Activated CD4-positive, alpha-beta T cell treated with anti-CD3 and anti-CD28 coated beads, Interleukin-2, amount 10 ng/mL, durations not matched to agents 24 days and 14 days (primary cell): Measurements from ENCODE around the gene ZNF556. TPM values are rescaled to one million over a fixed set of nuclear protein-coding genes. Genes with fewer than 3 reads are reported as not detected.
"Not testable (repeated sequence)": the region's sequence is repeated elsewhere in the genome, so short reads cannot be mapped to it uniquely, and the experiment has no call there.

Source experiments
- DNase-seq: peaks from one replicate; pipeline ENCODE4 v3.0.0; 2022
- H3K27ac Mint-ChIP-seq: one replicate; pipeline ENCODE4 v1.8.0; 2022; ENCODE audit warnings: mild to moderate bottlenecking, mixed read lengths
- H3K27me3 Mint-ChIP-seq: one replicate; pipeline ENCODE4 v1.8.0; 2022; ENCODE audit warnings: mixed read lengths
- H3K36me3 Mint-ChIP-seq: one replicate; pipeline ENCODE4 v1.8.0; 2022; ENCODE audit warnings: low read depth, mild to moderate bottlenecking, mixed read lengths
- H3K4me1 Mint-ChIP-seq: one replicate; pipeline ENCODE4 v1.8.0; 2021; ENCODE audit warnings: mixed read lengths
- H3K4me3 Mint-ChIP-seq: one replicate; pipeline ENCODE4 v1.8.0; 2022; ENCODE audit warnings: mild to moderate bottlenecking, moderate library complexity, mixed read lengths
- H3K9me3 Mint-ChIP-seq: one replicate; pipeline ENCODE4 v1.8.0; 2021; ENCODE audit warnings: mixed read lengths
- intact Hi-C: fragments of 100-400 bp; cut with micrococcal nuclease; formaldehyde crosslinking; loops from one replicate; pipeline ENCODE4 v1.15.1; 2023
- total RNA-seq: library from RNA; stranded (reverse); gene quantifications from 2 replicates; pipeline ENCODE4 v1.2.3, GENCODE V29; 2022

The ZNF556 gene
- total RNA-seq, 1 donor from 2014 or later: not detected

DNA sequence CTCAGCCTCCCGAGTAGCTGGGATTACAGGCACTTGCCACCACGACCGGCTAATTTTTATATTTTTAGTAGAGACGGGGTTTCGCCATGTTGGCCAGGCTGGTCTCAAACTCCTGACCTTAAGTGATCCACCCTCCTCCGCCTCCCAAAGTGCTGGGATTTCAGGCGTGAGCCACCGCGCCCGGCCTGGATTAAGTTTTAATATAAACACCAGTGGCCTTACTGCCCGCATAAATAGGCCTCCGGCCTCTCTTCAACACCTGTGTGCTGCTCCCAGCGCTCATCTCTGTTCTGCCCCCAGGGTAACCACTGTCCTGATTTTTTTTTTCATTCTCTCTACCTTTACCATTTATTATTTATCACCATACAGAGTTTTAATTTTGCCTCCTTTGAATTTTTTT, 36.2 kb downstream of the ZNF556 start:
- H3K27me3 Mint-ChIP-seq, intact Hi-C loops, DNase-seq, H3K27ac Mint-ChIP-seq, H3K4me3 Mint-ChIP-seq, H3K9me3 Mint-ChIP-seq, H3K36me3 Mint-ChIP-seq, H3K4me1 Mint-ChIP-seq: not testable (repeated sequence)

DNA sequence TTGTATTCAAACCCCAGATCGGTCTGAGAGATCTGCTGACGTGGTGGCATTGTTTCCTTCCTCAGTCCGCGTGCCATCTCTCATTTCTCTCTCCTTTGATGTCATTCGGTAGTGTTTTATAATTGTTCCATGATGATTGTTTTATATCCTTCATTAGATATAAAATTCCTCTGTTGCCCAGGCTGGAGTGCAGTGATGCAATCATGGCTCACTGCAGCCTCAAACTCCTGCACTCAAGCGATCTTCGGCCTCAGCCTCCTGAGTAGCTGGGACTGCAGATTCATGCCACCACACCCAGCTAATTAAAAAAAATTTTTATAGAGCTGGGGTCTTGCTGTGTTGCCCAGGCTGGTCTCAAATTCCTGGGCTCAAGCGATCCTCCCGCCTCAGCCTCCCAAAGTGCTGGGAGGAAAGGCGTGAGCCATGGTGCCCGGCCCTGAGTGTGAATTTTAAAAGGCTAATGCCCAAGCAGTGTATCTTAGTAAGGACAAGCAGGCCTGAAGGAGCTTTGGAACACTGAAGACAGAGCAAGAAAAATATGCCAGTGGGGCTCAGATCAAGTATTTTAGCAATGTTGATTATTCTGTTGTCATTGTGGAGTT, 38.9 kb downstream of the ZNF556 start:
- Mint-ChIP-seq H3K27ac (no peak overlapping the region), H3K27me3 (no peaks in the 10 kb centered on the region), H3K9me3 (peaks cover 12% of the 10 kb centered on the region), H3K36me3 (peaks cover 17% of the 10 kb centered on the region), H3K4me1 (peaks cover 9% of the 10 kb centered on the region), H3K4me3 (no peak overlapping the region)
- no peak for DNase-seq
- intact Hi-C loops: no loop called here

GRCh38 chr19:2906631-2907195, 39.6 kb downstream of the ZNF556 start:
- peaks cover 19% of the 10 kb centered on the region for H3K36me3 Mint-ChIP-seq
- no peak overlapping the region for H3K27ac Mint-ChIP-seq
- peaks cover 14% of the 10 kb centered on the region for H3K9me3 Mint-ChIP-seq
- H3K4me3 Mint-ChIP-seq: no peak overlapping the region
- intact Hi-C loops: no loop called here
- peaks cover 8% of the 10 kb centered on the region for H3K4me1 Mint-ChIP-seq
- no peaks in the 10 kb centered on the region for H3K27me3 Mint-ChIP-seq
- no peak for DNase-seq

- H3K9me3 Mint-ChIP-seq: peaks cover 37% of the 10 kb centered on the region
- peaks cover 7% of the 10 kb centered on the region for H3K4me1 Mint-ChIP-seq
- no peak overlapping the region for H3K4me3 Mint-ChIP-seq
- no peaks in the 10 kb centered on the region for H3K27me3 Mint-ChIP-seq
- peaks cover 54% of the 10 kb centered on the region for H3K36me3 Mint-ChIP-seq
- no peak overlapping the region for H3K27ac Mint-ChIP-seq
- no peak for DNase-seq
- intact Hi-C loops: no loop called here
These were observed 45.2 kb downstream of the ZNF556 start for GRCh38 chr19:2912306-2912705.

GRCh38 chr19:2917275-2918184, 50.4 kb downstream of the ZNF556 start:
- intact Hi-C loops: no loop called here

DNA sequence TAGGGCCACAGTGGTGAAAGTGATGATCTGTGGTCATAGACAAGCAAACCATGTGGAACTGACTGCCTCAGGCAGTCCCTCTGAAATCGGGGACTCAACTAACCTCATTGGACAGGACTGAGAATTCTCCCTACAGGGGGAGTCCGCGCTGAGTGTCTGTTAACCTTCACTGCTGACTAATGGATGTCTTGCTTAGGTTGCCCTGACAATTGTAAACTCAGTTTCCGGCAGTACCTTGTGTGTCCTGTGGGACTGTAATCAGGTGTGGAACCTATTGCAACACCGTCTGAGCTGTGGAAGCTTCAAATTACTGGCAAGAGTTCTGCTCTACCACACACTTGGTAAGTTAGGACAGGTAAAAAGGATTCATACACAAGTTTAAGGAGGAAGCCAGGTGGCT, 55.9 kb downstream of the ZNF556 start:
- no peaks in the 10 kb centered on the region for H3K27me3 Mint-ChIP-seq
- H3K4me1 Mint-ChIP-seq: no peaks in the 10 kb centered on the region
- H3K4me3 Mint-ChIP-seq: no peak overlapping the region
- no peak for DNase-seq
- H3K9me3 Mint-ChIP-seq: peaks cover 8% of the 10 kb centered on the region
- H3K27ac Mint-ChIP-seq: no peak overlapping the region
- H3K36me3 Mint-ChIP-seq: peaks cover 19% of the 10 kb centered on the region
- intact Hi-C loops: no loop called here

More at GRCh38 chr19:2917275-2918184, 50.4 kb downstream of the ZNF556 start:
- no peak overlapping the region for H3K4me3 Mint-ChIP-seq
- peaks cover 27% of the 10 kb centered on the region for H3K9me3 Mint-ChIP-seq
- H3K36me3 Mint-ChIP-seq: peaks cover 52% of the 10 kb centered on the region
- H3K27me3 Mint-ChIP-seq: no peaks in the 10 kb centered on the region
- H3K27ac Mint-ChIP-seq: no peak overlapping the region
- DNase-seq: no peak
- no peaks in the 10 kb centered on the region for H3K4me1 Mint-ChIP-seq

- Mint-ChIP-seq H3K9me3 (peaks cover 6% of the 10 kb centered on the region), H3K4me3 (no peak overlapping the region), H3K27me3 (no peaks in the 10 kb centered on the region), H3K36me3 (peaks cover 15% of the 10 kb centered on the region), H3K27ac (no peak overlapping the region), H3K4me1 (no peaks in the 10 kb centered on the region)
- intact Hi-C loops: no loop called here
- DNase-seq: no peak
These were observed 56.4 kb downstream of the ZNF556 start for GRCh38 chr19:2923510-2923909.

DNA sequence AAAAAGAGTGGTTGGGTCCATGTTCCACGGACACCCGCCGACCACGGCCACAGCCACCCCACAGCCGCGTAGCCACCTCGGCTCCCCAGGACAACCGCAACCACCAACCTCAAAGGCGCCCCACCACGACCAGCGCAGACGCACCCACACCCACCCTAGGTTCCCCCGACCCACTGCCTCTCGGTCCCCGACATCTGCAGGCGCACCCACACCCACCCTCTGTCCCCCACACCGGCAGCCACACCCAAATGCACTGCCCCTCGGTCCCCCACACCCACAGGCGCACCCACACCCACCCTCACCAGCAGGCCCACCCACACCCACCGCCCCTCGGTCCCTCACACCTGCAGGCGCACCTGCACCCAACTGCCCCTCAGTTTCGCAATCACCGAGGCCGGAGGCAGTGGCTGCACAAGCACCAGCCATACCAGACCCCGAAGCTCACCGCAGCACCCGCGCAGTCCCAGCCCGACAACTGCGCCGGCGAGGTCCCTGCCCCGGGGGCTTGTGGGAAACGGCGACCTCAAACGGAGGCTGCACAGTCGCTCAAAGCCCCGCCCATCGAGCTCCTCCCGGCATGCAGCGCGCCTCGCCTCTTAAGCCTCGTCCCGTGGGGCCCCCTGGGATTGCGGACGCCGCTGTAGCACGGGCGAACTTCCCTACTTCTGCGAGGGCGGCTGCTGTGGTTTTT, 59.4 kb downstream of the ZNF556 start:
- no peak for DNase-seq
- Mint-ChIP-seq H3K27ac (no peak overlapping the region), H3K4me1 (no peaks in the 10 kb centered on the region), H3K4me3 (no peak overlapping the region), H3K27me3 (no peaks in the 10 kb centered on the region), H3K9me3 (peaks cover 8% of the 10 kb centered on the region), H3K36me3 (peaks cover 15% of the 10 kb centered on the region)
- intact Hi-C loops: no loop called here

DNA sequence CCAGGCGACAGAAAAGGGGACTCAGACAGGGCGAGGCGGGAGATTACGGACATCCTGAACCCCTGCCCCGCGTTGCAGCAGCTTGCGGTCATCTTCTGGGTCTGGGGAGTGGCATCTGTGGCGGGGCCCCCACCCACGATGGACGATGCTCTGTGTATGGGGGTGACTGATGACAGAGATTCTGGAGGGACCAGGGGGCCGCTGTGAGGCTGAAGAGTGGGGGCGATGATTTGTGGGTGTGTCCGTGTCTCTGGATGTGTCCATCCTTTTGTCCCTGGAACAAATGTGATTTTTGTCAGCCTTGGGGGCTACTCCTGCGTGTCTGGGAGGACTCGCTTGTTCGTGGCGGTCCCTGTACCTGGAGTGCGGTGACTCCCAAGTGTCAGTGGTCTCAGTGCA, 59.9 kb downstream of the ZNF556 start:
- peaks cover 17% of the 10 kb centered on the region for H3K36me3 Mint-ChIP-seq
- no peak for DNase-seq
- H3K27me3 Mint-ChIP-seq: no peaks in the 10 kb centered on the region
- intact Hi-C loops: no loop called here
- H3K9me3 Mint-ChIP-seq: peaks cover 10% of the 10 kb centered on the region
- H3K4me3 Mint-ChIP-seq: no peak overlapping the region
- no peak overlapping the region for H3K27ac Mint-ChIP-seq
- H3K4me1 Mint-ChIP-seq: no peaks in the 10 kb centered on the region

Other genes with a start within 250 kb of the ZNF556 start
- 0.07 and 0.09 TPM in 2 replicates for gene GNG7, start 164.6 kb upstream of the ZNF556 start, total RNA-seq
- 0.16 TPM in 1 of 2 replicates, not detected in the other for gene DIRAS1, start 146.0 kb upstream of the ZNF556 start, total RNA-seq
- 48.8 and 52.2 TPM in 2 replicates for gene SLC39A3, start 127.3 kb upstream of the ZNF556 start, total RNA-seq
- gene SGTA, start 84.1 kb upstream of the ZNF556 start, total RNA-seq: 73.3 and 76.9 TPM in 2 replicates
- 200 and 207 TPM in 2 replicates for gene THOP1, start 81.8 kb upstream of the ZNF556 start, total RNA-seq
- 1.9 and 2.1 TPM in 2 replicates for gene ZNF554, start 47.5 kb upstream of the ZNF556 start, total RNA-seq
- 0.90 and 0.98 TPM in 2 replicates for gene ZNF555, start 25.9 kb upstream of the ZNF556 start, total RNA-seq
- gene ZNF57, start 33.6 kb downstream of the ZNF556 start, total RNA-seq: 2.6 and 2.8 TPM in 2 replicates
- gene ZNF77, start 77.6 kb downstream of the ZNF556 start, total RNA-seq: 4.8 and 5.8 TPM in 2 replicates
- gene TLE6, start 110.2 kb downstream of the ZNF556 start, total RNA-seq: 1.1 and 1.3 TPM in 2 replicates
- 1.4 and 2.3 TPM in 2 replicates for gene TLE2, start 161.9 kb downstream of the ZNF556 start, total RNA-seq
- gene TLE5, start 195.2 kb downstream of the ZNF556 start, total RNA-seq: 380 and 392 TPM in 2 replicates
- gene GNA11, start 227.0 kb downstream of the ZNF556 start, total RNA-seq: 7.4 and 10.1 TPM in 2 replicates